AG04450 (cell line): ENCODE results near the gene SLC44A1. TPM values are rescaled to one million over a fixed set of nuclear protein-coding genes. Genes with fewer than 3 reads are reported as not detected.

Experiments
- CTCF ChIA-PET: fragments of 300-600, 350-600 bp; formaldehyde crosslinking; extraction: SDS; loops from one replicate; lab custom pipeline; 2022; ENCODE audit warnings: antibody characterized with exemption, inconsistent platforms; lab: Charles Lee
- POLR2A ChIA-PET: fragments of 350-600 bp; formaldehyde crosslinking; extraction: SDS; loops from one replicate; lab custom pipeline; 2021; ENCODE audit warnings: antibody characterized with exemption, inconsistent platforms; lab: Yijun Ruan, JAX
- DNase-seq: peaks from one replicate; pipeline ENCODE4 v3.0.0-alpha.2; 2011; ENCODE audit warnings: low read depth, low spot score
- H3K27ac ChIP-seq: one replicate; pipeline ENCODE4 v1.5.1; 2012; ENCODE audit warnings: low read depth, low read length, control low read depth
- H3K27me3 ChIP-seq: one replicate; pipeline ENCODE4 v1.6.0; 2012; ENCODE audit warnings: low read length; ENCODE audit not compliant: control insufficient read depth, insufficient read depth
- H3K4me3 ChIP-seq: 2 replicates; pipeline ENCODE4 v1.5.1; 2011; ENCODE audit warnings: mild to moderate bottlenecking, low read depth, low read length, control low read depth
- H3K9me3 ChIP-seq: 2 replicates; pipeline ENCODE4 v1.5.1; 2012; ENCODE audit warnings: low read length; ENCODE audit not compliant: control insufficient read depth, insufficient read depth
- CTCF ChIP-seq: IDR thresholded peaks from 2 replicates; pipeline ENCODE4 v1.5.1; 2011; ENCODE audit warnings: low read depth, low read length, control low read depth, inconsistent platforms
- polyA plus RNA-seq: library from polyadenylated mRNA; depleted of rRNA; stranded (reverse); fragments of >200 nt; gene quantifications from 2 replicates; pipeline ENCODE4 v1.2.3, GENCODE V29; 2011

The SLC44A1 gene
- polyA plus RNA-seq, 1 experiment, result 15.6 TPM

DNA sequence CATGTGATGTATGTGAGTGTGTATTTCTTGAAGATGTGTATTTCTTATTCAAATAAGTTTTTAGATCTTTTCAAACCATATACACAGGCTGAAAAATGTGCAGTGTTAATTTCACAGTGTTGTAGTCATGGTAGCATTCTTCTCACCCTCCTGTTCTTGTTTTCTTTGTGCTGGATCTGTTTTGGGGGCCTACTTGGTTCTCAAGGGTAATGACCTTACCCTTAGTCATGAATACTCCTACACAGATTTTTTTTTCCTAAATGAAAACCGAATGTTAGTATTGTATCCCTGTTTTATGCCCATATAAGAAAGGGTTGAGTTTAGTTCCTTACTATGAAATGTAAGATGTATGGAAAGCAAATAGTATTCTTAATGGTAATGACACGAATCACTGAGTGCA, 88.0 kb downstream of the SLC44A1 start:
- POLR2A ChIA-PET, result no interaction called here
- H3K9me3 ChIP-seq, result no peaks in the 10 kb centered on the region
- no peak overlapping the region for H3K4me3 ChIP-seq
- no peak overlapping the region for H3K27ac ChIP-seq
- CTCF ChIA-PET, result interaction anchor here (0.6 kb wide), 1 partner anchor 98 kb away, joined by 4 read pairs; no protein-coding TSS in a partner anchor
- no peak for TF ChIP-seq CTCF
- DNase-seq, result no peak
- no peaks in the 10 kb centered on the region for H3K27me3 ChIP-seq

DNA sequence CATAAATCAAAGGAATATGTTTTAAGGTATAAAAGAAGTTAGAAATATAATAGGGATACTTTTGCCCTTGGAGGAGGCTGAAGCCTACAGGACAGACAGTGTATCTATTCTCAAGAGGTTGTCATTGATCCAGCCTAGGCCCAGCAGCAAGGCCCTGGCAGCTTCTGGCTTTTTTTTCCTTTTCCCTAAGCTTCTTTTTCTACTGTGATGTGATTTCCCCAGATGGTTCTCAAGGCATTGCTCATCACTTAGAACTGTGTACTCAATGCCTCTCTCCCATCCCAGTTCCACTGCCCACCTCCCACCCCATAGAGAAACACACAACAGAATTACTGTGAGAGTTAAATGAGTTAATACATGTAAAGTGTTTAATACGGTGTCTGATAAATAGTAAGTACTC, 88.6 kb downstream of the SLC44A1 start:
- CTCF ChIA-PET, result no interaction called here
- Histone ChIP-seq H3K27ac (no peak overlapping the region), H3K9me3 (no peaks in the 10 kb centered on the region), H3K4me3 (no peak overlapping the region), H3K27me3 (no peaks in the 10 kb centered on the region)
- TF ChIP-seq CTCF, result no peak
- no peak for DNase-seq
- POLR2A ChIA-PET, result no interaction called here

DNA sequence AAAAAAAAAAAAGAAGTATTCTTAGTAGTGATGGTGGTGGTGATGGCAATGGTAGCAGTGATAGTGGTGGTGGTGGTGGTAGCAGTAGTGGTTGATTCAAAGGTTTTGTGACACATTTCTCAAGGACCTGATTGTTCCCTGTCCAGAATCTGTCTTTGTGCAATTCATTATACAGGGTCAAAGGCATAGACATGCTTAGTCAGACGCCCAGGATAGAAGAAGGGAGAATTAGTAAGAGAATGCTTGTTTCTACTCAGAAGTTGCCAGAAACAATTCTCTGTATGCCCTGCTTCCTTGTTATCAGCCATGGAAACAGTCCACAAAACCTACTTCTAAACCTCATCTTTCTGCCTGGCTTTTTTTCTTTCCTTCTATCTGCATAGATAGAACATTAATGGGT, 89.4 kb downstream of the SLC44A1 start:
- TF ChIP-seq CTCF, result no peak
- ChIA-PET POLR2A (interaction anchor here (0.6 kb wide), 1 partner anchor 69 kb away, joined by 5 read pairs; no protein-coding TSS in a partner anchor), CTCF (no interaction called here)
- H3K9me3 ChIP-seq, result no peaks in the 10 kb centered on the region
- H3K27ac ChIP-seq, result no peak overlapping the region
- no peak overlapping the region for H3K4me3 ChIP-seq
- H3K27me3 ChIP-seq, result no peaks in the 10 kb centered on the region
- no peak for DNase-seq

- Histone ChIP-seq H3K27me3 (no peaks in the 10 kb centered on the region), H3K4me3 (no peak overlapping the region), H3K9me3 (no peaks in the 10 kb centered on the region), H3K27ac (no peak overlapping the region)
- ChIA-PET POLR2A (no interaction called here), CTCF (no interaction called here)
- DNase-seq, result no peak
- no peak for TF ChIP-seq CTCF
Measured at GRCh38 chr9:105338308-105338707, 93.9 kb downstream of the SLC44A1 start.

GRCh38 chr9:105339849-105340248, 95.4 kb downstream of the SLC44A1 start:
- no peak for DNase-seq
- H3K9me3 ChIP-seq, result no peaks in the 10 kb centered on the region
- H3K4me3 ChIP-seq, result no peak overlapping the region
- H3K27ac ChIP-seq, result no peak overlapping the region
- TF ChIP-seq CTCF, result no peak
- CTCF ChIA-PET, result no interaction called here
- POLR2A ChIA-PET, result no interaction called here
- H3K27me3 ChIP-seq, result no peaks in the 10 kb centered on the region
